Esophagus muscularis mucosa (tissue), 4 donors: ENCODE measurements around the gene SMIM3. TPM values are rescaled to one million over a fixed set of nuclear protein-coding genes. Genes with fewer than 3 reads are reported as not detected.

Experiments
- DNase-seq: peaks from one replicate; pipeline ENCODE4 v3.0.0-alpha.2; 2017; ENCODE audit errors: extremely low spot score
- H3K27ac ChIP-seq, 4 donors: fragments of 200-600 bp; sonication (generic); replicated peaks in 1 of 4; 1 replicate in 3 of 4; 2 replicates in 1 of 4; pipeline ENCODE4 v1.5.1; 2016 to 2019; ENCODE audit warnings: mild to moderate bottlenecking in 1 of 4
- H3K27me3 ChIP-seq, 4 donors: fragments of 200-600 bp; sonication (generic); one replicate each; pipeline versions ENCODE4 v1.5.1 to v1.6.0; 2016 to 2019
- H3K36me3 ChIP-seq, 4 donors: fragments of 200-600 bp; sonication (generic); one replicate each; pipeline ENCODE4 v1.5.1; 2016 to 2019
- H3K4me1 ChIP-seq, 4 donors: fragments of 200-600 bp; sonication (generic); one replicate each; pipeline ENCODE4 v1.5.1; 2016 to 2019
- H3K4me3 ChIP-seq, 4 donors: fragments of 200-600 bp; sonication (generic); 1 replicate in 2 of 4; 2 replicates in 2 of 4; pipeline ENCODE4 v1.5.1; 2016 to 2019; ENCODE audit warnings: mild to moderate bottlenecking in 4 of 4, moderate library complexity in 1 of 4
- H3K9me3 ChIP-seq, 4 donors: fragments of 200-600 bp; sonication (generic); 1 replicate in 3 of 4; 2 replicates in 1 of 4; pipeline ENCODE4 v1.5.1; 2016 to 2019
- CTCF ChIP-seq, 3 experiments: fragments of 200-600 bp in 2 of 3; fragments of 450-650 bp in 1 of 3; sonication (generic) in 2 of 3; IDR thresholded peaks; one replicate each; pipeline ENCODE4 v1.5.1; 2017 to 2019; ENCODE audit warnings: antibody characterized with exemption in 3 of 3, mild to moderate bottlenecking in 2 of 3, moderate library complexity in 1 of 3
- EP300 ChIP-seq: sonication (generic); formaldehyde crosslinking; IDR thresholded peaks from one replicate; pipeline ENCODE4 v1.6.1; 2017; ENCODE audit warnings: antibody characterized with exemption
- POLR2A ChIP-seq: fragments of 450-650 bp; IDR thresholded peaks from one replicate; pipeline ENCODE4 v1.6.1; 2017; ENCODE audit warnings: antibody characterized with exemption, moderate library complexity, mild to moderate bottlenecking, low read depth
- POLR2AphosphoS5 ChIP-seq, 2 donors: sonication (generic); formaldehyde crosslinking; IDR thresholded peaks; one replicate each; pipeline ENCODE4 v1.6.1; 2017; ENCODE audit warnings: antibody characterized with exemption in 2 of 2
- WGBS: methylation state at CpG from one replicate; pipeline ENCODE4 v1.1.5; 2018; 5-methylcytosine and 5-hydroxymethylcytosine counted together
- intact Hi-C: fragments of 100-400 bp; cut with DNase I; formaldehyde crosslinking; loops from one replicate; pipeline ENCODE4 v1.15.1; 2023
- total RNA-seq, 4 donors: library from RNA; depleted of rRNA; stranded (reverse); fragments of >200 nt; gene quantifications; one replicate each; pipeline versions ENCODE4 v1.1.0 to v1.2.1, GENCODE V29; 2016

SMIM3 gene
- total RNA-seq, 4 donors from 2014 or later, result 39.9 to 48.4 (median 44.4) TPM

GRCh38 chr5:150758203-150758530 is 20.4 kb upstream of the SMIM3 start:
- DNase-seq, result no peak
- TF ChIP-seq POLR2A, result peak; percentile 9
- no peak for TF ChIP-seq POLR2AphosphoS5 (IDR thresholded peaks at IDR 0.05)
- no peaks in the 10 kb centered on the region for H3K27me3 ChIP-seq
- 3% methylated on average over 12 of the region's 12 CpGs for WGBS
- H3K27ac ChIP-seq, result peak overlapping the region; percentile 91 to 96 (median 94)
- no peaks in the 10 kb centered on the region for H3K9me3 ChIP-seq
- intact Hi-C loops, result loop anchor here (5.0 kb wide), 1 partner anchor 56 kb away; the partner anchor contains the start of gene RBM22
- peak overlapping the region; percentile 62 to 91 (median 70) for H3K4me3 ChIP-seq
- peaks cover 29 to 46% (median 38%) of the 10 kb centered on the region in 4 donors for H3K4me1 ChIP-seq
- H3K36me3 ChIP-seq, result peaks cover 20 to 31% (median 31%) of the 10 kb centered on the region in 4 donors

- Histone ChIP-seq H3K9me3 (no peaks in the 10 kb centered on the region), H3K36me3 (peaks cover 15 to 26% (median 26%) of the 10 kb centered on the region in 4 donors), H3K4me3 (peak within 1 kb of the TSS; percentile 62 to 91 (median 70)), H3K27me3 (no peaks in the 10 kb centered on the region), H3K4me1 (peaks cover 30 to 41% (median 35%) of the 10 kb centered on the region in 4 donors), H3K27ac (peak within 1 kb of the TSS; percentile 91 to 96 (median 94))
- WGBS, result 1% methylated on average over 43 of the region's 51 CpGs
- no peak for TF ChIP-seq EP300
- TF ChIP-seq POLR2AphosphoS5 (IDR thresholded peaks at IDR 0.05), result peak; percentile 90 to 94
- no peak for TF ChIP-seq CTCF (IDR thresholded peaks at IDR 0.05)
- peak; percentile 37 for TF ChIP-seq POLR2A
- intact Hi-C loops, result loop anchor here (5.0 kb wide), 1 partner anchor 56 kb away; the partner anchor contains the start of gene RBM22
- DNase-seq, result peak; percentile 99
Observed at GRCh38 chr5:150758531-150759333, 19.8 kb upstream of the SMIM3 start, which contains the start of gene DCTN4. TSS of gene DCTN4 (minus strand) at chr5:150759017. CDS start at chr5:150758993, 24 bp downstream.

- Histone ChIP-seq H3K27ac (peak overlapping the region; percentile 91 to 96 (median 94)), H3K4me3 (peak overlapping the region; percentile 62 to 91 (median 70)), H3K4me1 (peaks cover 27 to 36% (median 32%) of the 10 kb centered on the region in 4 donors), H3K36me3 (peaks cover 10 to 21% (median 20%) of the 10 kb centered on the region in 4 donors), H3K9me3 (no peaks in the 10 kb centered on the region), H3K27me3 (no peaks in the 10 kb centered on the region)
- 59% methylated on average over 4 of the region's 4 CpGs for WGBS
- intact Hi-C loops, result loop anchor here (5.0 kb wide), 1 partner anchor 57 kb away; the partner anchor contains the start of gene RBM22
- TF ChIP-seq CTCF (IDR thresholded peaks at IDR 0.05), result no peak
- no peak for TF ChIP-seq EP300
- no peak for TF ChIP-seq POLR2AphosphoS5 (IDR thresholded peaks at IDR 0.05)
- TF ChIP-seq POLR2A, result no peak
- no peak for DNase-seq
Observed at GRCh38 chr5:150759334-150759583, 19.3 kb upstream of the SMIM3 start.

- 82% methylated on average over 4 of the region's 5 CpGs for WGBS
- intact Hi-C loops, result no loop called here
Observed at GRCh38 chr5:150762211-150762610, 16.3 kb upstream of the SMIM3 start.

More at GRCh38 chr5:150762211-150762610, 16.3 kb upstream of the SMIM3 start:
- DNase-seq, result no peak
- Histone ChIP-seq H3K9me3 (no peaks in the 10 kb centered on the region), H3K4me1 (peaks cover 14 to 23% (median 17%) of the 10 kb centered on the region in 4 donors), H3K4me3 (no peak overlapping the region), H3K36me3 (no peaks in the 10 kb centered on the region), H3K27ac (peak overlapping the region; percentile 51 to 65 (median 60)), H3K27me3 (no peaks in the 10 kb centered on the region)
- no peak for TF ChIP-seq POLR2A
- no peak for TF ChIP-seq EP300
- no peak for TF ChIP-seq CTCF (IDR thresholded peaks at IDR 0.05)
- TF ChIP-seq POLR2AphosphoS5 (IDR thresholded peaks at IDR 0.05), result no peak
